HL-60 (cell line): ENCODE data around the gene DNAJC15.

ENCODE experiments used
- POLR2AphosphoS5 ChIP-seq: IDR thresholded peaks from 2 replicates; pipeline ENCODE4 v1.6.1; 2012; ENCODE audit warnings: low read depth
- SPI1 ChIP-seq: IDR thresholded peaks from 2 replicates; pipeline ENCODE4 v1.6.1; 2012; ENCODE audit warnings: low read depth, mild to moderate bottlenecking, borderline replicate concordance
- TF ChIP-seq, protein P1 (sequence below): IDR thresholded peaks from one replicate; pipeline ENCODE4 v1.5.1; 2011; ENCODE audit warnings: low read length, control low read depth, inconsistent platforms; ENCODE audit not compliant: insufficient read depth

DNA sequence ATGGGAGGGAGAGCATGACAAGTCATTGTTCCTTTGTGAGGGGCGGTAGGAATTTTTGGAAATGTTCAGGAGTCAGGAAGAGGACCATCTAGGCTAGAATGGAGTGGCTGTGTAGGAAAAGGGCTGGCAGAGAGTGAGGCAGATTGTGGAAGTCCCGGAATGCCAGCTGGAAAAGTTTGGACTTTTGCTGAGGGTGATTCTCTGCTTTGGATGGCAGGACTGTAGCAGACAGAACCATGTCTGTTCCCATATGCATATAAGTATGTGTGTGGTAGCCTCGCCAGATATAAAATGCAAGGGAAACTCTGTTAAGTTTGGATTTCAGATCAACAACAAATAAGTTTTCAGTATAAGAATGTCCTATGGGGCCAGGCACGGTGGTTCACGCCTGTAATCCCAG lies 112.1 kb downstream of the DNAJC15 start:
- TF ChIP-seq POLR2AphosphoS5 (no peak), SPI1 (no peak)
- TF ChIP-seq, protein P1, sequence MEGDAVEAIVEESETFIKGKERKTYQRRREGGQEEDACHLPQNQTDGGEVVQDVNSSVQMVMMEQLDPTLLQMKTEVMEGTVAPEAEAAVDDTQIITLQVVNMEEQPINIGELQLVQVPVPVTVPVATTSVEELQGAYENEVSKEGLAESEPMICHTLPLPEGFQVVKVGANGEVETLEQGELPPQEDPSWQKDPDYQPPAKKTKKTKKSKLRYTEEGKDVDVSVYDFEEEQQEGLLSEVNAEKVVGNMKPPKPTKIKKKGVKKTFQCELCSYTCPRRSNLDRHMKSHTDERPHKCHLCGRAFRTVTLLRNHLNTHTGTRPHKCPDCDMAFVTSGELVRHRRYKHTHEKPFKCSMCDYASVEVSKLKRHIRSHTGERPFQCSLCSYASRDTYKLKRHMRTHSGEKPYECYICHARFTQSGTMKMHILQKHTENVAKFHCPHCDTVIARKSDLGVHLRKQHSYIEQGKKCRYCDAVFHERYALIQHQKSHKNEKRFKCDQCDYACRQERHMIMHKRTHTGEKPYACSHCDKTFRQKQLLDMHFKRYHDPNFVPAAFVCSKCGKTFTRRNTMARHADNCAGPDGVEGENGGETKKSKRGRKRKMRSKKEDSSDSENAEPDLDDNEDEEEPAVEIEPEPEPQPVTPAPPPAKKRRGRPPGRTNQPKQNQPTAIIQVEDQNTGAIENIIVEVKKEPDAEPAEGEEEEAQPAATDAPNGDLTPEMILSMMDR = no peak
